Body of pancreas (tissue), 4 donors: Measurements from ENCODE around the gene SYCE3.
A peak's percentile ranks its signal among the peaks of the same experiment; 100 is the strongest.

ENCODE experiments used
- POLR2A ChIP-seq, 3 donors: fragments of 450-650 bp; IDR thresholded peaks; one replicate each; pipeline ENCODE4 v1.6.1; 2016; ENCODE audit warnings: antibody characterized with exemption in 3 of 3, mild to moderate bottlenecking in 2 of 3
- TF ChIP-seq, protein P1 (sequence below), 7 experiments: fragments of 450-650 bp in 4 of 7; fragments of 200-600 bp in 3 of 7; sonication (generic) in 3 of 7; IDR thresholded peaks; one replicate each; pipeline ENCODE4 v1.5.1; 2016 to 2019; ENCODE audit warnings: antibody characterized with exemption in 7 of 7

DNA sequence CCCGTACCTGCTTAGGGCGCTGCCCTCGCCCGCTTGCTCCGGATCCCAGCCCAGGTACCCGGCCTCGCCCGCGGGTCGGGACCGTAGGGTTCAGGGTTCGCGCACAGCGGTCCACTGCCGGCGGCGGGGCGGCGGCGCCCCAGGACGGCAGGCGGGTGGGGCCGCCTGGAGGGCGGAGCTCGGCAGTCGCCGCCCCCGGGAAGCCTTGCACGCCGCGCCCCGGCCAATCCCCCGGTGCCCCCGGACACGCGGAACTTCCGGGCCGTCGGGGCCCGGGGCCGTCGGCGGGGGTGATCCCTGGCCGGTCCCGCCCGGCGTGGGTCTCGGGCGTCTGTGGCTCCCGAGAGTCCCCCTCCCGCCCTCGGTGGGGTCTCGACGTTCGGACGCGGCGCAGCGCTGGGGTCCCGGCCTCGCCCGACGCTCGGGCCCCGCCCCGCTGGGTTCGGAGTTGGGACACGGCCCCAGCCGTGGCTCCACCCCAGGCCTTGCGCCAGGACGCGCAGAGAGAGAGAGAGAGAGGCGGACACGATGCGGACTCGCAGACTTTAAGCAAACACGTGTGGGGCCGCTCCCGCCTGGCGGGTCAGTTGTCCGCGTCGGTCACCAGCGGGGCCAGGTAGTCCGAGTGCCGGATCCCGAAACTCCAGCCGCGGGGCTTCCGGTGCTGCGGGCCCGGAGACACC is 32.7 kb downstream of the SYCE3 start, which contains the start of gene TYMP:
- TF ChIP-seq, protein P1, sequence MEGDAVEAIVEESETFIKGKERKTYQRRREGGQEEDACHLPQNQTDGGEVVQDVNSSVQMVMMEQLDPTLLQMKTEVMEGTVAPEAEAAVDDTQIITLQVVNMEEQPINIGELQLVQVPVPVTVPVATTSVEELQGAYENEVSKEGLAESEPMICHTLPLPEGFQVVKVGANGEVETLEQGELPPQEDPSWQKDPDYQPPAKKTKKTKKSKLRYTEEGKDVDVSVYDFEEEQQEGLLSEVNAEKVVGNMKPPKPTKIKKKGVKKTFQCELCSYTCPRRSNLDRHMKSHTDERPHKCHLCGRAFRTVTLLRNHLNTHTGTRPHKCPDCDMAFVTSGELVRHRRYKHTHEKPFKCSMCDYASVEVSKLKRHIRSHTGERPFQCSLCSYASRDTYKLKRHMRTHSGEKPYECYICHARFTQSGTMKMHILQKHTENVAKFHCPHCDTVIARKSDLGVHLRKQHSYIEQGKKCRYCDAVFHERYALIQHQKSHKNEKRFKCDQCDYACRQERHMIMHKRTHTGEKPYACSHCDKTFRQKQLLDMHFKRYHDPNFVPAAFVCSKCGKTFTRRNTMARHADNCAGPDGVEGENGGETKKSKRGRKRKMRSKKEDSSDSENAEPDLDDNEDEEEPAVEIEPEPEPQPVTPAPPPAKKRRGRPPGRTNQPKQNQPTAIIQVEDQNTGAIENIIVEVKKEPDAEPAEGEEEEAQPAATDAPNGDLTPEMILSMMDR (IDR thresholded peaks at IDR 0.05) = no peak
- TF ChIP-seq POLR2A (IDR thresholded peaks at IDR 0.05) = peak; percentile 16 to 43 (median 31)
